HepG2 (cell line): ENCODE data around the gene ACAD11. TPM values are rescaled to one million over a fixed set of nuclear protein-coding genes. Genes with fewer than 3 reads are reported as not detected.

Source experiments
- ATAC-seq: fragments of 200-7000 bp; cut with Tn5 transposase; 3 replicates; pipeline ENCODE4 v1.9.1; 2020; ENCODE audit warnings: mild to moderate bottlenecking, moderate library complexity
- BruUV-seq: library from RNA; stranded (reverse); fragments of 400-500 nt; replicated peaks from 2 replicates; lab custom pipeline; 2021; lab: Mats Ljungman, UMichigan
- CTCF ChIA-PET: fragments of 300-600 bp; formaldehyde crosslinking; extraction: SDS; loops from one replicate; lab custom pipeline; 2021; ENCODE audit warnings: low total read pairs, inconsistent platforms, low intra/inter-chr PET ratio; lab: Yijun Ruan, JAX
- POLR2A ChIA-PET: fragments of 350-600 bp; sonication (Branson Sonifier 250); formaldehyde crosslinking; loops from one replicate; lab custom pipeline; 2020; ENCODE audit warnings: antibody characterized with exemption, inconsistent platforms; lab: Yijun Ruan, JAX
- DNase-seq: peaks from one replicate; pipeline ENCODE4 v3.0.0-alpha.2; 2015; ENCODE audit warnings: low spot score
- FAIRE-seq: peaks from 3 replicates; lab custom pipeline; 2011; peaks lifted over from hg19 to GRCh38; lab: Jason Lieb, UNC
- H2AFZ ChIP-seq: one replicate; pipeline ENCODE4 v1.6.1; 2011; ENCODE audit warnings: low read length, inconsistent platforms
- H3K27ac ChIP-seq: fragments of 300-600 bp; 3 replicates; pipeline ENCODE4 v1.8.0; 2011; ENCODE audit warnings: mixed run types, mild to moderate bottlenecking, mixed read lengths, low read length, inconsistent platforms; ENCODE audit not compliant: insufficient read depth; ENCODE audit errors: extremely low read length
- H3K27me3 ChIP-seq, 2 experiments: fragments of 200-600 bp in 1 of 2; 2 replicates in 1 of 2; 3 replicates in 1 of 2; pipeline versions ENCODE4 v1.6.0 to v1.8.0; 2011; ENCODE audit warnings: low read length in 2 of 2, mild to moderate bottlenecking in 2 of 2, moderate library complexity in 2 of 2, inconsistent platforms in 1 of 2; ENCODE audit not compliant: insufficient read depth in 2 of 2, control insufficient read depth in 1 of 2
- H3K36me3 ChIP-seq, 2 experiments: fragments of 200-600 bp in 1 of 2; replicated peaks in 1 of 2; 2 replicates in 1 of 2; 3 replicates in 1 of 2; pipeline versions ENCODE4 v1.5.1 to v1.8.0; 2011; ENCODE audit warnings: low read length in 2 of 2, inconsistent platforms in 1 of 2; ENCODE audit not compliant: insufficient read depth in 2 of 2, control insufficient read depth in 1 of 2
- H3K4me1 ChIP-seq: 2 replicates; pipeline ENCODE4 v1.5.1; 2012; ENCODE audit warnings: low read length, inconsistent platforms; ENCODE audit not compliant: insufficient read depth
- H3K4me2 ChIP-seq: 2 replicates; pipeline ENCODE4 v1.6.0; 2011; ENCODE audit warnings: low read depth, low read length, inconsistent platforms
- H3K4me3 ChIP-seq, 3 experiments: fragments of 200-600 bp in 1 of 3; sonication (generic), shearing (Covaris generic) in 1 of 3; replicated peaks in 1 of 3; 2 replicates each; pipeline ENCODE4 v1.5.1; 2011 to 2016; ENCODE audit warnings: low read length in 3 of 3, inconsistent platforms in 2 of 3, low read depth in 2 of 3, mild to moderate bottlenecking in 2 of 3, control low read depth in 1 of 3, mixed read lengths in 1 of 3; ENCODE audit not compliant: insufficient read depth in 1 of 3
- H3K79me2 ChIP-seq: one replicate; pipeline ENCODE4 v1.6.1; 2011; ENCODE audit warnings: low read length, inconsistent platforms; ENCODE audit not compliant: insufficient read depth
- H3K9ac ChIP-seq: 2 replicates; pipeline ENCODE4 v1.6.0; 2011; ENCODE audit warnings: mild to moderate bottlenecking, low read depth, low read length, inconsistent platforms; ENCODE audit not compliant: insufficient read depth
- H3K9me3 ChIP-seq: 2 replicates; pipeline ENCODE4 v1.5.1; 2012; ENCODE audit warnings: mild to moderate bottlenecking, low read length
- H4K20me1 ChIP-seq: 2 replicates; pipeline ENCODE4 v1.6.0; 2011; ENCODE audit warnings: inconsistent platforms, mild to moderate bottlenecking, low read length, moderate library complexity; ENCODE audit not compliant: insufficient read depth
- EEA1 ChIP-seq: sonication (generic); formaldehyde crosslinking; IDR thresholded peaks from 2 replicates; pipeline ENCODE4 v1.5.1; 2020; ENCODE audit warnings: mild to moderate bottlenecking, missing genetic modification reagents, borderline replicate concordance
- JUN ChIP-seq: sonication (generic); formaldehyde crosslinking; IDR thresholded peaks from 2 replicates; pipeline ENCODE4 v1.4.0; 2020; ENCODE audit warnings: mild to moderate bottlenecking, missing genetic modification reagents
- KLF9 ChIP-seq: IDR thresholded peaks from 2 replicates; pipeline ENCODE4 v1.6.1; 2016; ENCODE audit warnings: low read depth
- THAP8 ChIP-seq: sonication (generic); formaldehyde crosslinking; IDR thresholded peaks from 2 replicates; pipeline ENCODE4 v1.5.1; 2020; ENCODE audit warnings: missing genetic modification reagents, mild to moderate bottlenecking, borderline replicate concordance
- ZNF605 ChIP-seq: sonication (generic); formaldehyde crosslinking; IDR thresholded peaks from 2 replicates; pipeline ENCODE4 v1.8.0; 2022; ENCODE audit warnings: mild to moderate bottlenecking, missing genetic modification reagents
- ZNF780A ChIP-seq: sonication (generic); formaldehyde crosslinking; IDR thresholded peaks from 2 replicates; pipeline ENCODE4 v1.8.0; 2022; ENCODE audit warnings: mild to moderate bottlenecking, missing genetic modification reagents, moderate library complexity
- ZNF879 ChIP-seq: sonication (generic); formaldehyde crosslinking; IDR thresholded peaks from 2 replicates; pipeline ENCODE4 v1.8.1; 2023; ENCODE audit warnings: missing genetic modification reagents
- ZZZ3 ChIP-seq: sonication (generic); formaldehyde crosslinking; IDR thresholded peaks from 2 replicates; pipeline ENCODE4 v1.4.0; 2020; ENCODE audit warnings: missing genetic modification reagents, mild to moderate bottlenecking, borderline replicate concordance
- WGBS: methylation state at CpG from one replicate; pipeline ENCODE4 v1.1.6; 2017; ENCODE audit warnings: low lambda C conversion rate; 5-methylcytosine and 5-hydroxymethylcytosine counted together
- in situ Hi-C: cut with HindIII; loops from 2 replicates; pipeline ENCODE4 v1.10.0; 2017; ENCODE audit warnings: low pct_unique_long_range_greater_than_20kb; ENCODE audit not compliant: extremely low pct_ligation_motif_present
- intact Hi-C: fragments of 100-400 bp; cut with micrococcal nuclease; formaldehyde crosslinking; loops from one replicate; pipeline ENCODE4 v1.10.0; 2022; ENCODE audit not compliant: unreplicated experiment
- polyA plus RNA-seq, 8 experiments: library from polyadenylated mRNA; depleted of rRNA in 3 of 8; stranded (reverse) in 7 of 8; unstranded in 1 of 8; fragments of >200 nt; fragmentation: Illumina TruSeq in 4 of 8; extraction: Trizol in 4 of 8; gene quantifications; 2 replicates each; pipeline versions ENCODE4 v1.2.1 to v1.2.3, GENCODE V29; 2011 to 2016; ENCODE audit warnings: low read depth in 4 of 8, missing spikeins in 1 of 8, mixed read lengths in 1 of 8; ENCODE audit not compliant: insufficient read depth in 1 of 8
- total RNA-seq, 5 experiments: library from RNA; depleted of rRNA; stranded (reverse); fragments of >200 nt; fragmentation: Illumina TruSeq; extraction: Trizol; gene quantifications; 2 replicates each; pipeline ENCODE4 v1.2.3, GENCODE V29; 2016; ENCODE audit warnings: low read depth in 1 of 5
- TF ChIP-seq, protein P1 (sequence below): sonication (generic); formaldehyde crosslinking; conservative IDR thresholded peaks from 2 replicates; pipeline ENCODE4 v1.8.0; 2022; ENCODE audit warnings: missing genetic modification reagents

The ACAD11 gene
- total and polyA plus RNA-seq, 2 of the 13 experiments (the other 11 are each of a cell fraction or from before 2014, with no cell fraction given) = 30.6 to 56.9 TPM

- WGBS = under 1% methylated on average over 8 of the region's 8 CpGs
- ATAC-seq = no peak
- peaks cover 58% of the 10 kb centered on the region for H3K79me2 ChIP-seq
- TF ChIP-seq ZNF605 (CRISPR knock-in tag) (no peak), KLF9 (no peak), THAP8 (no peak), EEA1 (CRISPR knock-in tag) (no peak), ZNF780A (CRISPR knock-in tag) (no peak), ZNF879 (CRISPR knock-in tag) (no peak), JUN (CRISPR knock-in tag) (no peak), ZZZ3 (no peak)
- TF ChIP-seq, protein P1, sequence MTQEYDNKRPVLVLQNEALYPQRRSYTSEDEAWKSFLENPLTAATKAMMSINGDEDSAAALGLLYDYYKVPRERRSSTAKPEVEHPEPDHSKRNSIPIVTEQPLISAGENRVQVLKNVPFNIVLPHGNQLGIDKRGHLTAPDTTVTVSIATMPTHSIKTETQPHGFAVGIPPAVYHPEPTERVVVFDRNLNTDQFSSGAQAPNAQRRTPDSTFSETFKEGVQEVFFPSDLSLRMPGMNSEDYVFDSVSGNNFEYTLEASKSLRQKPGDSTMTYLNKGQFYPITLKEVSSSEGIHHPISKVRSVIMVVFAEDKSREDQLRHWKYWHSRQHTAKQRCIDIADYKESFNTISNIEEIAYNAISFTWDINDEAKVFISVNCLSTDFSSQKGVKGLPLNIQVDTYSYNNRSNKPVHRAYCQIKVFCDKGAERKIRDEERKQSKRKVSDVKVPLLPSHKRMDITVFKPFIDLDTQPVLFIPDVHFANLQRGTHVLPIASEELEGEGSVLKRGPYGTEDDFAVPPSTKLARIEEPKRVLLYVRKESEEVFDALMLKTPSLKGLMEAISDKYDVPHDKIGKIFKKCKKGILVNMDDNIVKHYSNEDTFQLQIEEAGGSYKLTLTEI (CRISPR knock-in tag) = no peak
- peak overlapping the region; percentile 89 to 100 (median 96) for H3K4me3 ChIP-seq
- peak overlapping the region; percentile 96 for H3K9ac ChIP-seq
- no peak for FAIRE-seq
- CTCF ChIA-PET = no interaction called here
- no peak for DNase-seq
- in situ Hi-C loops (no loop called here), intact Hi-C loops (no loop called here)
- H3K4me1 ChIP-seq = peaks cover 59% of the 10 kb centered on the region
- H2AFZ ChIP-seq = no peak overlapping the region
- peak overlapping the region; percentile 88 for H3K27ac ChIP-seq
- peaks cover 8% of the 10 kb centered on the region; the same call in 1 of the 2 replicates for H4K20me1 ChIP-seq
- peak overlapping the region; percentile 79 for H3K4me2 ChIP-seq
- H3K36me3 ChIP-seq = no peaks in the 10 kb centered on the region
- H3K27me3 ChIP-seq = no peaks in the 10 kb centered on the region
- H3K9me3 ChIP-seq = no peaks in the 10 kb centered on the region
- POLR2A ChIA-PET = interaction anchor here (0.7 to 2.4 kb wide), 5 partner anchors 9 to 243 kb away, joined by 3 to 6 read pairs (median 5); partner anchors contain the start of gene DNAJC13
- no TSS peak for BruUV-seq
These were observed 1.5 kb upstream of the ACAD11 start for GRCh38 chr3:132661101-132661500.
